ENCODE data around the gene FLT4.

DNA sequence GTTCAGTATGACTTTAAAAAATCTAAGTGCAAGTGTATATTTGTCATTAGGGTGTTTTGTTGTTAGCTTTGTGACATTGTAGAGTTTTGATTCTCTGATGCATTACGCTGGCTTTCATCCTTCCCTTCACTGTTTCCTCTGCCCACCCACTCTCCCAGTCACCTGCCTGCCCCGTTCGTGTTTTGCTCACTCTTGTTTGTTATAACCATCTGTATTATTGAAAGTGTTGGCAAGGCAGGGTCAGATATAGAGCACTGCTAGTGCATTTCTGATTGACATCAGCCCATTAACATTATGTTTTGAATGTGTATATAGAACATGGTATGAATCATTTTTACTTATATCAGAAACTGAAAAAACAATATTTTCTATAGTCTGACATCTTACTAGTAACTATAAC lies 85.4 kb downstream of the FLT4 start:
- TF ChIP-seq JUNB (IDR thresholded peaks at IDR 0.05; ENCODE audit: unreplicated experiment) (no peak), EZH2 (IDR thresholded peaks at IDR 0.05; ENCODE audit: low read depth, unreplicated experiment) (no peak), EZH2phosphoT487 (IDR thresholded peaks at IDR 0.05; ENCODE audit: unreplicated experiment) (no peak), POLR2AphosphoS5 (IDR thresholded peaks at IDR 0.05; ENCODE audit: low read depth) (no peak), CREB1 (CRISPR knock-in tag; IDR thresholded peaks at IDR 0.05; ENCODE audit: low read depth) (no peak), ZNF114 (CRISPR knock-in tag; IDR thresholded peaks at IDR 0.05) (no peak)
- TF ChIP-seq, protein P1, sequence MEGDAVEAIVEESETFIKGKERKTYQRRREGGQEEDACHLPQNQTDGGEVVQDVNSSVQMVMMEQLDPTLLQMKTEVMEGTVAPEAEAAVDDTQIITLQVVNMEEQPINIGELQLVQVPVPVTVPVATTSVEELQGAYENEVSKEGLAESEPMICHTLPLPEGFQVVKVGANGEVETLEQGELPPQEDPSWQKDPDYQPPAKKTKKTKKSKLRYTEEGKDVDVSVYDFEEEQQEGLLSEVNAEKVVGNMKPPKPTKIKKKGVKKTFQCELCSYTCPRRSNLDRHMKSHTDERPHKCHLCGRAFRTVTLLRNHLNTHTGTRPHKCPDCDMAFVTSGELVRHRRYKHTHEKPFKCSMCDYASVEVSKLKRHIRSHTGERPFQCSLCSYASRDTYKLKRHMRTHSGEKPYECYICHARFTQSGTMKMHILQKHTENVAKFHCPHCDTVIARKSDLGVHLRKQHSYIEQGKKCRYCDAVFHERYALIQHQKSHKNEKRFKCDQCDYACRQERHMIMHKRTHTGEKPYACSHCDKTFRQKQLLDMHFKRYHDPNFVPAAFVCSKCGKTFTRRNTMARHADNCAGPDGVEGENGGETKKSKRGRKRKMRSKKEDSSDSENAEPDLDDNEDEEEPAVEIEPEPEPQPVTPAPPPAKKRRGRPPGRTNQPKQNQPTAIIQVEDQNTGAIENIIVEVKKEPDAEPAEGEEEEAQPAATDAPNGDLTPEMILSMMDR (conservative IDR thresholded peaks at IDR 0.05; ENCODE audit: low read depth in 2 of 2) = no peak
- TF ChIP-seq, protein P2, sequence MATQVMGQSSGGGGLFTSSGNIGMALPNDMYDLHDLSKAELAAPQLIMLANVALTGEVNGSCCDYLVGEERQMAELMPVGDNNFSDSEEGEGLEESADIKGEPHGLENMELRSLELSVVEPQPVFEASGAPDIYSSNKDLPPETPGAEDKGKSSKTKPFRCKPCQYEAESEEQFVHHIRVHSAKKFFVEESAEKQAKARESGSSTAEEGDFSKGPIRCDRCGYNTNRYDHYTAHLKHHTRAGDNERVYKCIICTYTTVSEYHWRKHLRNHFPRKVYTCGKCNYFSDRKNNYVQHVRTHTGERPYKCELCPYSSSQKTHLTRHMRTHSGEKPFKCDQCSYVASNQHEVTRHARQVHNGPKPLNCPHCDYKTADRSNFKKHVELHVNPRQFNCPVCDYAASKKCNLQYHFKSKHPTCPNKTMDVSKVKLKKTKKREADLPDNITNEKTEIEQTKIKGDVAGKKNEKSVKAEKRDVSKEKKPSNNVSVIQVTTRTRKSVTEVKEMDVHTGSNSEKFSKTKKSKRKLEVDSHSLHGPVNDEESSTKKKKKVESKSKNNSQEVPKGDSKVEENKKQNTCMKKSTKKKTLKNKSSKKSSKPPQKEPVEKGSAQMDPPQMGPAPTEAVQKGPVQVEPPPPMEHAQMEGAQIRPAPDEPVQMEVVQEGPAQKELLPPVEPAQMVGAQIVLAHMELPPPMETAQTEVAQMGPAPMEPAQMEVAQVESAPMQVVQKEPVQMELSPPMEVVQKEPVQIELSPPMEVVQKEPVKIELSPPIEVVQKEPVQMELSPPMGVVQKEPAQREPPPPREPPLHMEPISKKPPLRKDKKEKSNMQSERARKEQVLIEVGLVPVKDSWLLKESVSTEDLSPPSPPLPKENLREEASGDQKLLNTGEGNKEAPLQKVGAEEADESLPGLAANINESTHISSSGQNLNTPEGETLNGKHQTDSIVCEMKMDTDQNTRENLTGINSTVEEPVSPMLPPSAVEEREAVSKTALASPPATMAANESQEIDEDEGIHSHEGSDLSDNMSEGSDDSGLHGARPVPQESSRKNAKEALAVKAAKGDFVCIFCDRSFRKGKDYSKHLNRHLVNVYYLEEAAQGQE (IDR thresholded peaks at IDR 0.05; ENCODE audit: unreplicated experiment) = no peak
